Mesodermal cell (in vitro differentiated cells): ENCODE data around the gene HOXC11.

ENCODE experiments used
- H3K27ac ChIP-seq: 2 replicates; pipeline ENCODE4 v1.7.0; 2013; ENCODE audit warnings: mild to moderate bottlenecking, low read depth, low read length, moderate library complexity; ENCODE audit not compliant: severe bottlenecking
- H3K36me3 ChIP-seq: 2 replicates; pipeline ENCODE4 v1.7.1; 2013; ENCODE audit warnings: mild to moderate bottlenecking, low read length, moderate library complexity; ENCODE audit not compliant: control insufficient read depth, insufficient read depth
- H3K4me1 ChIP-seq: one replicate; pipeline ENCODE4 v1.7.1; 2013; ENCODE audit warnings: mild to moderate bottlenecking, low read length; ENCODE audit not compliant: insufficient read depth, control insufficient read depth, poor library complexity, severe bottlenecking
- H3K4me3 ChIP-seq: 2 replicates; pipeline ENCODE4 v1.7.0; 2013; ENCODE audit warnings: low read length, control low read depth, mild to moderate bottlenecking; ENCODE audit not compliant: insufficient read depth, poor library complexity, severe bottlenecking; ENCODE audit errors: extremely low read depth
- H3K9me3 ChIP-seq: 2 replicates; pipeline ENCODE4 v1.7.1; 2013; ENCODE audit warnings: mild to moderate bottlenecking, low read length, moderate library complexity; ENCODE audit not compliant: control insufficient read depth
- WGBS, 2 experiments: methylation state at CpG; one replicate each; pipeline ENCODE4 v1.1.5; 2013; ENCODE audit warnings: missing lambda C conversion rate in 2 of 2; ENCODE audit not compliant: insufficient coverage in 2 of 2; 5-methylcytosine and 5-hydroxymethylcytosine counted together

HOXC11 gene

GRCh38 chr12:53983568-53983949, 10.6 kb downstream of the HOXC11 start:
- H3K27ac ChIP-seq: no peak overlapping the region
- H3K4me1 ChIP-seq: peaks cover under 1% of the 10 kb centered on the region
- H3K9me3 ChIP-seq: peaks cover 8% of the 10 kb centered on the region
- 19 to 26% methylated on average over 5 to 11 of the region's 17 CpGs for WGBS, 2 experiments
- no peak overlapping the region for H3K4me3 ChIP-seq
- no peaks in the 10 kb centered on the region for H3K36me3 ChIP-seq

GRCh38 chr12:53983950-53984572, 11.1 kb downstream of the HOXC11 start:
- H3K9me3 ChIP-seq: peaks cover 8% of the 10 kb centered on the region
- no peak overlapping the region for H3K27ac ChIP-seq
- H3K4me3 ChIP-seq: no peak overlapping the region
- no peaks in the 10 kb centered on the region for H3K36me3 ChIP-seq
- peaks cover 5% of the 10 kb centered on the region for H3K4me1 ChIP-seq
- 25 to 29% methylated on average over 20 to 23 of the region's 30 CpGs for whole genome bisulfite sequencing, 2 experiments

- Histone ChIP-seq H3K4me1 (peaks cover 7% of the 10 kb centered on the region), H3K27ac (no peak within 1 kb of the TSS), H3K9me3 (peaks cover 8% of the 10 kb centered on the region), H3K4me3 (no peak within 1 kb of the TSS), H3K36me3 (no peaks in the 10 kb centered on the region)
- 35 to 39% methylated on average over 41 to 49 of the region's 55 CpGs for WGBS, 2 experiments
Measured at GRCh38 chr12:53984901-53985691, 12.2 kb downstream of the HOXC11 start, which contains the start of gene HOXC10. HOXC10 (plus strand) TSS chr12:53985146; CDS start chr12:53985260, 114 bp downstream.

- peaks cover 7% of the 10 kb centered on the region for H3K4me1 ChIP-seq
- WGBS, 2 experiments: 30 to 48% methylated on average over 19 to 20 of the region's 21 CpGs
- no peaks in the 10 kb centered on the region for H3K36me3 ChIP-seq
- H3K9me3 ChIP-seq: peaks cover 8% of the 10 kb centered on the region
- no peak overlapping the region for H3K27ac ChIP-seq
- H3K4me3 ChIP-seq: no peak overlapping the region
Measured at GRCh38 chr12:53985692-53985993, 12.7 kb downstream of the HOXC11 start.

GRCh38 chr12:53985994-53986685, 13.2 kb downstream of the HOXC11 start:
- Histone ChIP-seq H3K36me3 (no peaks in the 10 kb centered on the region), H3K9me3 (peaks cover 8% of the 10 kb centered on the region), H3K27ac (no peak overlapping the region), H3K4me3 (no peak overlapping the region), H3K4me1 (peaks cover 7% of the 10 kb centered on the region)
- WGBS, 2 experiments: 12 to 14% methylated on average over 36 to 42 of the region's 50 CpGs

GRCh38 chr12:53986686-53987483, 14.0 kb downstream of the HOXC11 start:
- H3K9me3 ChIP-seq: peaks cover 8% of the 10 kb centered on the region
- no peaks in the 10 kb centered on the region for H3K36me3 ChIP-seq
- H3K4me3 ChIP-seq: no peak overlapping the region
- WGBS, 2 experiments: 50 to 57% methylated on average over 16 to 18 of the region's 21 CpGs
- H3K4me1 ChIP-seq: peaks cover 7% of the 10 kb centered on the region
- H3K27ac ChIP-seq: no peak overlapping the region

GRCh38 chr12:53987787-53988230, 14.9 kb downstream of the HOXC11 start:
- peaks cover 7% of the 10 kb centered on the region for H3K4me1 ChIP-seq
- H3K4me3 ChIP-seq: no peak overlapping the region
- H3K9me3 ChIP-seq: peaks cover 8% of the 10 kb centered on the region
- H3K27ac ChIP-seq: no peak overlapping the region
- H3K36me3 ChIP-seq: no peaks in the 10 kb centered on the region
- WGBS, 2 experiments: 43% methylated on average over 1 of the region's 4 CpGs; no CpG with 5 or more reads in 1 of the 2 experiments

- Histone ChIP-seq H3K27ac (no peak overlapping the region), H3K36me3 (no peaks in the 10 kb centered on the region), H3K4me1 (peaks cover 7% of the 10 kb centered on the region), H3K4me3 (no peak overlapping the region), H3K9me3 (peaks cover 8% of the 10 kb centered on the region)
- WGBS, 2 experiments: no CpG with 5 or more reads among the region's 5 CpGs
Measured at GRCh38 chr12:53988541-53989226, 15.8 kb downstream of the HOXC11 start.

GRCh38 chr12:53989227-53990113, 16.5 kb downstream of the HOXC11 start:
- Histone ChIP-seq H3K4me3 (no peak overlapping the region), H3K27ac (no peak overlapping the region), H3K4me1 (peaks cover 7% of the 10 kb centered on the region), H3K36me3 (no peaks in the 10 kb centered on the region), H3K9me3 (peaks cover 8% of the 10 kb centered on the region)
- WGBS, 2 experiments: 16 to 23% methylated on average over 16 to 21 of the region's 28 CpGs
